Hematopoietic multipotent progenitor cell treated with erythropoietin and hydrocortisone succinate and interleukin-3 and kit ligand, for 6 days (in vitro differentiated cells): Measurements from ENCODE around the gene TMF1.

Experiments used
- DNase-seq: peaks from one replicate; pipeline ENCODE4 v3.0.0-alpha.2; 2015

The TMF1 gene

GRCh38 chr3:69012800-69013252, 39.3 kb downstream of the TMF1 start:
- peak; percentile 67 for DNase-seq

GRCh38 chr3:69012100-69012799, 39.9 kb downstream of the TMF1 start:
- no peak for DNase-seq

GRCh38 chr3:69011096-69011730, 40.9 kb downstream of the TMF1 start:
- no peak for DNase-seq

- DNase-seq, result no peak
These were observed 42.3 kb downstream of the TMF1 start for GRCh38 chr3:69009559-69010410.

- DNase-seq, result no peak
These were observed 43.2 kb downstream of the TMF1 start for GRCh38 chr3:69008980-69009379.

- no peak for DNase-seq
These were observed 46.2 kb downstream of the TMF1 start for GRCh38 chr3:69005791-69006482.

GRCh38 chr3:69005071-69005790, 46.9 kb downstream of the TMF1 start:
- DNase-seq, result no peak

GRCh38 chr3:69004138-69004537, 48.0 kb downstream of the TMF1 start:
- DNase-seq, result no peak

GRCh38 chr3:68999605-69000004, 52.5 kb downstream of the TMF1 start:
- no peak for DNase-seq

- DNase-seq, result no peak
These were observed 53.0 kb downstream of the TMF1 start for GRCh38 chr3:68999158-68999557.

- peak; percentile 19 for DNase-seq
These were observed 54.2 kb downstream of the TMF1 start for GRCh38 chr3:68997887-68998286.

GRCh38 chr3:68996356-68996995, 55.7 kb downstream of the TMF1 start:
- no peak for DNase-seq

- DNase-seq, result no peak
These were observed 63.4 kb downstream of the TMF1 start for GRCh38 chr3:68988740-68989139.

GRCh38 chr3:68987322-68987721, 64.8 kb downstream of the TMF1 start:
- DNase-seq, result no peak

- no peak for DNase-seq
These were observed 65.5 kb downstream of the TMF1 start for GRCh38 chr3:68986496-68987208.

- no peak for DNase-seq
These were observed 66.9 kb downstream of the TMF1 start for GRCh38 chr3:68985146-68985790.

GRCh38 chr3:68984011-68984530, 68.1 kb downstream of the TMF1 start:
- no peak for DNase-seq

GRCh38 chr3:68977486-68978167, 74.5 kb downstream of the TMF1 start:
- no peak for DNase-seq

GRCh38 chr3:68974711-68975110, 77.4 kb downstream of the TMF1 start:
- no peak for DNase-seq

GRCh38 chr3:68973639-68974038, 78.5 kb downstream of the TMF1 start:
- no peak for DNase-seq
